ENCODE data around the gene TNFRSF19.

The TNFRSF19 gene

GRCh38 chr13:23608701-23609413 lies 38.6 kb downstream of the TNFRSF19 start:
- peak; percentile 58 for DNase-seq

GRCh38 chr13:23609414-23609760 lies 39.2 kb downstream of the TNFRSF19 start:
- peak; percentile 45 for DNase-seq

DNA sequence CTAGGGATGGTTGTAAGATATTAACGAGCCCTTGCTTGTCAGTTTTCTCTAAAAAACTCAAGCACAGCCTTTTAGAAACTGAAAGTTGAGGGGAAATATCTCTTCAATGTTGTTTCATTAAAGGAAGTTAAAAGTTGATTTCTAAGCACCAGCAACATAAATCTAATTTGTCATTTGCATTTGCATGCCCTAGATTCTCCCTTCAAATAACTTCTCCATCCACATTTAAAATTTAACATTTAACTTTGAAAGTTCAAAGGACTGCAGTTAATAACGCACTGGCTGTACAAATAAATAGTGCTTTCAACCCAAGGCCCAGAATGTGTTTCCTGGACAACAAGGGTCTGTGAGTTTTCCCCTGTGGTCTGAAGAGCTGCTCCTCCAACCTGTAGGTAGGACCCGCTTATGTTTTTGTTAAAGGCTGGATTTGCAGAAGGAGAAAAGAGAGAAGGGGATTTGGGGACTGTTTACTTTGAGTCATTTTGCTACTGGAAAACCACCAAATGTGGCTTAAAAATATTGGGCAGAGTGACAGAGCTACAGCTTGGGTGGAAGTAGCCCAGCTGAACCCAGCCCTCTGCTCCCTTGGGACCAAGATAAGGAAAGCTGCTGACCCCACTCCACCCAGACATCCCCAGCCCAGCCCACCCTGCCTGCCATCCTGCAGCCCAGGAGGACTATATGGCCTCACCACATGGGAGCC lies 39.8 kb downstream of the TNFRSF19 start:
- peak; percentile 30 for DNase-seq

DNA sequence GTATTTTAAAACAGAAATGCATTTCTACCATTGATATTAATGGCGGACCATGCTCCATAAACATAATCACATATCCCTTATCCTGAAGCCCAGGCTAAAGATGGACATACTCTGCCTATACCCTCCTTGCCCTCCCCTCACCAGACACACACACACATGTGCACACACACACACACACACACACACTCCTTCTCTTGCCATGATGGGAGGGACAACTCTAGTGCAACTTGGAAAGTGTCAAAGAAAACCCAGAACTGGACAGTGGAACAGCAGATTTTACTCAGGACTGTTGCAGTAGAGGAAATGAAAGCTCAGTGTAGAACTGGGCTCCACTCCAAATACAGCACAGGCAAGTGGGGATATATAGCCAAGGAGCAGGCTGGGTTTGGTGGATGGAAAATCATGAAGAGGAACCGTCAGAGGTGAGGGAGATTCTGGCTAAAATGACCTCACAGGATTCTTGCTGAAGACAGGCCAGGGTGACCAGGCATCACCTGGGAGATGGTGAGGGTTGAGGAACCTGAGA lies 40.8 kb downstream of the TNFRSF19 start:
- DNase-seq, result no peak

DNA sequence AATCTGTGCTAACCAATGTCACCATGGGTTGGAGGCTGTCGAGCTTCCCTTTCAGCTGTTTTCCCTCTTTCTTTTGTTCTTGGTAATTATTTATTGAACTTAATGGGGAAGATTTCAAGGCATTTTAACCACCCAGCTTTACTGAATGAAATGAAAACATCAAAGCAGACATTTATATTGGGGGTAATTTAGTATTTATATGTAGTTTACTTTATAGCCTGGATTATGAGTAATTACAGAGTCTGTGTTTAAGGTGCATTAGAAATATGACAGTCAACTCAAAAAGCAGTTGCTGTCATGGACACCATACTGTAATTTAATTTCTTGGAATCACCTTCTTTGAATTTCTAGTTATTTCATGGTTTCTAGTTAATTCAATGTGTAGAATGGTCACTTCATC lies 42.0 kb downstream of the TNFRSF19 start:
- no peak for DNase-seq

DNA sequence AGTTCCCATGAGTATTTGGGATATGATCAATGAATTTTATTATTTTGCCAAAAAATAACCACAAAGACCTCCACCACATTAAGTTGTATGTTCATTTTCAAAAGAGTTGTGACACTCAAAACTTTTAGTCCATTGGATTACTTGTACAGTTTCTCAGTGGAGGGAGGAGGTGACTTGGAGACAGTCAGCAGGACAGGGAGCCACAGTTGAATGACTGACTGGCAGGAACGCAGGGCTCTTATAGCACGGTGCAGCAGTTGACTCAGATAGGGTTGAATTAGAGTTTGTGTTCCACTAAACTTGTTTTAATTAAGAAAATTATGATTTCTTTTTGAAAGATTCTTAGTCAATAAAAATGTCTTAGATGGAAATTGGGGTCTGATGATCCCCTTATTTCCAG lies 42.5 kb downstream of the TNFRSF19 start:
- no peak for DNase-seq

DNA sequence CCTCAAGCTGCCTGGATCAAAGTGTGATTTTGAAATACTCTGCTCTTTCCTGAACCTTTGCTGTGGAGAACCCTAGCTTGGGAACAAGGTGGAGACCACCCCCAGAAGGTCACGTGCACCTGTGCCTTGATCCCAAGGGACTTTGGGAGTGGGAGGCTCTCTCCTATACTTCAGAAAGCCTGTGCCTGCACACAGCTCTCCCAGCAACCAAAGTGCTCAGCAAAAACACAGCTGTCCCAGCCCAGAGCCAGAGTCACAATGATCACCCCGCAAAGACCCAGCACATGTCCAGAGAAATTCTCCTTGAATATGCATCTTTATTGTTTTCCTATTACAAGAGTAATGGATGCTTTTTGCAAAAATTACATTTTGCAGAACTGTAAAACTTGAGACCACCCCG lies 43.4 kb downstream of the TNFRSF19 start:
- DNase-seq, result no peak

- no peak for DNase-seq
These were observed 45.3 kb downstream of the TNFRSF19 start for GRCh38 chr13:23615395-23616081.

DNA sequence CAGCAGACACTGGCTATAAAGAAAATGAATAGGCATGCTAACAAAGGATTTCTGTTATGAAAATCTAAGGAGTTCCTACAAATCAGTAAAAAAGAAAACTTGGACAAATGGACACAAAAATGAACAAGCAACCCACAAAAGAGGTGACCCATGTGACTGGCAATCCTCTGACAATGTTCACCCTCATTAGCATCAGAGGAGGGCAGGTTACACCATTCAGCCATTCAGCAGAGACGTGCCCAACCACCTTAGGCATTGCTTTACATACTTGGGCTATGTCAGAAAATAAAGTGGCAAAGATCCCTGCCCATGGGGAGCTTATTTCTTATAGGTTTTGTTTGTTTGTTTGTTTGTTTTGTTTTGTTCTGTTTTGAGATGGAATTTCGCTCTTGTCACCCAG lies 46.0 kb downstream of the TNFRSF19 start:
- no peak for DNase-seq

DNA sequence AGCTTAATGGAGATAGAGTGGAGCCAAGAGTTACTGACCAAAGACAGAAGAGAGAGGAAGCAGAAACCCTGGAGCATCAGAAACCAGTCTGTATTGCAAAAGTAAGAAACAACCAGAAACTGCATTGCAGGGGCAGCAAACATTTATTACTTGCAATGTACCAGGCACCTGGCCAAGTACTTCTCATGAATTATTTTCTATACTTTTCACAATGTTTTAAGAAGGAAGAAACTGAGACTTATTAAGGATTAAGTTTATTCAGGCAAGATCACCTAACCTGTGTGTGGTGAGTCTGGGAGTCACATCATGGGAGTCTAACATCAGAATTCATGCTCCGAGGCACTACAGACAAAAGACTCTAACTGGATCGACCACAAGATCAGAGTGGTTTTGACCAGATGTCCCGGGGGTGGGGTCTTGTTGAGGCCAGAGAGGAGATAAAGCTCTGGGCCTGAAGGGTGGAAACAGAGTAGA lies 47.4 kb downstream of the TNFRSF19 start:
- peak; percentile 86 for DNase-seq

GRCh38 chr13:23618341-23618740 lies 48.1 kb downstream of the TNFRSF19 start:
- DNase-seq, result no peak

DNA sequence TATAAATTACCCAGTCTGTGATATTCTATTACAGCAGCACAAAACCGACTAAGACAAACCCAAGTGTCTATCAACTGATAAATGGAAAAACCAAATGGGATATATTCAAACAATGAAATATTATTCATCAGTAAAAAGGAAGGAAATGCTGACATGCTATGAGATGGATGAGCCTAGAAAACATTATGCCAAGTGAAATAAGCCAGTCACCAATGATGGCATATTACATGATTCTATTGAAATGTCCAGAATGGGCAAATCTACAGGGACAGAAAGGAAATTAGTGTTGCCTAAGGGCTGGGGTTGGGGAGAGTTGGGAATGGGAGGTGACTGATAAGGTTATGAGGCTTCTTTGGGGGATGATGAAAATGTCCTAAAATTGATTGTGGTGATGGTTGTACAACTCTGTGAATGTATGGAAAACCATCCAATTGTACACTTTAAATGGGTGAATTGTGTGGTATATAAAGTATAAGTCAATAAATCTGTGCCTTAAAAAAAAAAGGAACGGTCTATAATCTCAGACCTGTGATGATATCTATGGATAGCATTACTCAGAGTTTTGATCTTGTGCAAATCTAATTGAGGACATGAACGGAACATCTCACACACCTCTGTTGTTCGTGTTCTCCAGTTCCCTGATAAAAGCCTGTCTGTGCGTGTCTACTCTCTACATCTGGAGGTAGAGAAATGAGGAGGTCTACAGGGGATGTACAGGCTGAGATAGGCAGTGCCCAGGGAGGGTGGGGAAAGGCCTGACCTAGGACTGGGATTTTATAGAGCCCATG lies 49.0 kb downstream of the TNFRSF19 start:
- DNase-seq, result no peak

GRCh38 chr13:23620211-23620610 lies 50.0 kb downstream of the TNFRSF19 start:
- no peak for DNase-seq

- DNase-seq, result no peak
These were observed 50.6 kb downstream of the TNFRSF19 start for GRCh38 chr13:23620613-23621315.

- no peak for DNase-seq
These were observed 51.1 kb downstream of the TNFRSF19 start for GRCh38 chr13:23621316-23621645.

- no peak for DNase-seq
These were observed 52.8 kb downstream of the TNFRSF19 start for GRCh38 chr13:23622985-23623384.

DNA sequence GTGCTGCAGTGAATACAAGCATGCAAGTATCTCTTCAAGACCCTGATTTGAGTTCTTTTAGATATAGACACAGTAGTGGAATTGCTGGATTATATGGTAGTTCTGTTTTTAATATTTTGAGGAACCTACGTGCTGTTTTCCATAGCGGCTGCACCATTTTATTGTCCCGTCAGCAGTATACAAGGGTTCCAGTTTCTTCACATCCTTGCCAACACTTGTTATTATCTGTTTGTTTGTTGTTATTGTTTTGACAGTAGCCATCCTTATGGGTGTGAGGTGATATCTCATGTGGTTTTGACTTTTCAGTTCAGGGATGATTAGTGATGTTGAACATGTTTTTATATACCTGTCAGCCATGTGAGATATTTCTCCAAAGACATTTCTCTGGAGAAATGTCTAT lies 53.2 kb downstream of the TNFRSF19 start:
- no peak for DNase-seq

- no peak for DNase-seq
These were observed 56.5 kb downstream of the TNFRSF19 start for GRCh38 chr13:23626700-23627099.

DNA sequence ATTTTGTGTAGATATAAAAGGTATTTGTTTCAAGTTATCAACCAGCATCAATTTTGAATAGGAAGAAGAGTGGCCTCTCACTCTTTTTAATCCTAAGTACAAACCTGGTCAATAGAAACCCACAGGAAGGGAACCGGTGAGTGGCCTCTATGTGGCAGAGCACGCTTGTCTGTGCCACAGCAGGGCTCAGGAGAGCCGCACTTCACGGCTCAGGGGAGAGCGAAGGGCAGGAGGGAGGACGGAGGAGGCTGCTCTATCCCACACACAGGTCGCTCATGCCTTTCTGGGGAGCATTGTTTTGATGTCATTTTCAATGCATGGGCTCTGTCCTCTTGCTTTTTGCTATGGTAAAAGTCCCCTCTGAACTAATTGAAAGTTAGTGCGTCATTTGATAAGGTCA lies 57.2 kb downstream of the TNFRSF19 start:
- no peak for DNase-seq

DNA sequence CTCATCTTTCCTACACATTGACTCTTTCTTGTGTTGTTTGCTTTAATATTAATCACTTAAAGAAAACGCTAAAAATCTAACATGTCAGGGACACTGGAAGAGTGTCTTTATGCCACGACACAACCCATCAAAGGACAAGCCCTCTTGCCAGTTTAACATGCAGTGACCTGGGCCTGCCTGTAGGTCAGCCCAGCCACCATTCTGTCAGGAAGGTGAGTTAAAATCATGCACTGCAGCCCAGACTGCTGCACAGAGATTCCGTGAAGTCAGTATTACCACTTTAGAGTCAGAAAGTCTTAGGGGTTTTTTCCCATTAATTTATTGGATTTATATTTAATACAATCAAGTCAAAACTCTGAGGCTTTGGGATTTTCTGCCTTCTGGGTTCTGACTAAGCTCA lies 58.0 kb downstream of the TNFRSF19 start:
- DNase-seq, result no peak

- DNase-seq, result no peak
These were observed 58.8 kb downstream of the TNFRSF19 start for GRCh38 chr13:23628765-23629565.

All from hematopoietic multipotent progenitor cell treated with erythropoietin and hydrocortisone succinate and interleukin-3 and kit ligand, for 4 days (in vitro differentiated cells).